COLO829 (cell line): Measurements from ENCODE around the gene FERMT2.
A peak's percentile ranks its signal among the peaks of the same experiment; 100 is the strongest.
"Not testable (repeated sequence)": the region's sequence is repeated elsewhere in the genome, so short reads cannot be mapped to it uniquely, and the experiment has no call there.

Source experiments
- DNase-seq: peaks from one replicate; pipeline ENCODE4 v3.0.0; 2012; ENCODE audit warnings: low spot score

Gene FERMT2

DNA sequence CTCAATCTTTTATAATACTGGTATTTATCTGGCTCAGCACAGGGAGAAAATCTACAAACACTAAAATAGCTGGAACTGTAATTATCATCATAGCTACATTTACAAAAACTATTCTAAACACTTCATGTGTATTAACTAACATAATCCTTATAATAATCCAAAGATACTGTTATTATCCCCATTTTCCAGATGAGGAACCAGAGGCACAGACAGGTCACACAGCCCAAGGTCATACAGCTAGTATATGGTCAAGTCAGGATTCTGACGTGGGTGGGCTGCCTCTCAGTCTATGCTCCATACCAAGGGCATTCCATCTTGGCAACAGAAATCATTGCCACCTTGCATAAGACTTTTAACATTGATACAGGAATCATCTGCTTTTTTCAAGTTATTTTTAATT lies 11.4 kb downstream of the FERMT2 start:
- DNase-seq, result no peak

DNA sequence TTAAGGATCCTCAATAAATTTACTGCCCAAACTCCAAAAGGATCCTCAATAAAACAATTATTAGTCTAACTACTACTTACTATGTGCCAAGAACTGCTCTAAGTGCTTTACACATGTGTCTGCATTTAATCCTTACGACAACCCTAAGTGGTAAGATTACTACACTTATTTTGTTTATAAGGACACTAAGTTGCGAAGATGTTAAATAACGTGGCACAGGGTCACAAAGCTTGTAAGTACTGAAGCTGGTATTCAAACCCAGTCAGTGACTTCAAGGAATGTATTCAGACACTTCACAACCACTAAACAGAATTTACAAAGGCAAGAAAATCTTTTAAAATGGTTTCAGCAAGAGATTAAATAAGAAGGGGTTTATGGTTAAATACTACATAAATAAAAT lies 13.0 kb downstream of the FERMT2 start:
- DNase-seq, result no peak

DNA sequence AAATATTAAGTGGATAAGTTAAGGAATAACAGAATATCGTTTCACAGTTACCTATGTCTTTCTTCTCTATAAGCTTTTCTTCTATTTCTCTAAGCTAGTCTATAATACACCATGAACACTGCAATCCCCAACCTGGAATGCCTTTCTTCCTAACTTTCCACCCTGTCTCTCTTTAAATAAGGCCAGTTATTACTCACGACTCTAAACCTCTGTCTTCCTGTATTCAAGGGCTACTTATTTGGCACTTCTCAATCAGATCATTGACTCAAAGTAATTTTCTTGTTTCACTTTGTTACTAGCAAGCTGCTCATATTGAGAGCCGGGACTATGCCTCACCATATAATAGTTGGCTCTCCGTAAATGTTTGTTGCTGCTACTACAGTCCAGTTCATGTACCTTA lies 13.5 kb downstream of the FERMT2 start:
- no peak for DNase-seq

DNA sequence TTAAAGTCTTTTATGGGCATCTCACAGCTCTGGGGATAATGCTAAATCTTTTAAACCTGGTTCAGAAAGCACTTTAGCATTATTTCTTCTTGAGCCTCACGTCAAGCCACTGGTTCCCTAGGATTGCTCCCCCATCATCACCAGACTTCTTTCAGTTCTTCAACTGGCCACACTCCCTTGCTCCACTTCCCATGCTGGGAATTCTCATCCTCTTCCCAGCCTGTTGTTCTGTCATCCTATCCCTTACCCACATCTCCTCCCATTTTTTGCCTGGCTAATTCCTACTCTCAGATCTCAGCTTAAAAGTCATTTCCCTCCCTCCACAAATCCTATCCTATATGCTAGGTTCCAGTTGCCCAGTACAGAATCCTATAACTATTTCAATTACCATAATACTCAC lies 14.4 kb downstream of the FERMT2 start:
- no peak for DNase-seq

DNA sequence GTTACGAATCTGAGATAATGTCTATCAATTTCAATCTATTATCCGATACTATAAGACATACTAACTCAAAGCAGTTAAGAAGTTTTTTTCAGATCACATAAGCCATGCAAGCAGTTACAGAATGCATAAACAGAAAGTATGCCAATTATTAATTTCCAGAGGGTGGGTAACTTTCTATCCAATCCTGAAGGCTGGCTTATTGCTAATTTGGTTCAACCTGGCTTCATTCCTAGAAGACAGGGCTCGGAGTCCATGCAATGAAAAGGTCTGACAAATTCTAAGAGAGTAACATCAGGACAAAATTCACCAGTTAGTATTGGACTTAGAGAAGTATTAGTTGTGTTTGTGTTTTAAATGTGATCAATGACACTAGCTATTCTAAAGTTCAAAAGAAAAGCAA lies 15.0 kb downstream of the FERMT2 start:
- no peak for DNase-seq

DNA sequence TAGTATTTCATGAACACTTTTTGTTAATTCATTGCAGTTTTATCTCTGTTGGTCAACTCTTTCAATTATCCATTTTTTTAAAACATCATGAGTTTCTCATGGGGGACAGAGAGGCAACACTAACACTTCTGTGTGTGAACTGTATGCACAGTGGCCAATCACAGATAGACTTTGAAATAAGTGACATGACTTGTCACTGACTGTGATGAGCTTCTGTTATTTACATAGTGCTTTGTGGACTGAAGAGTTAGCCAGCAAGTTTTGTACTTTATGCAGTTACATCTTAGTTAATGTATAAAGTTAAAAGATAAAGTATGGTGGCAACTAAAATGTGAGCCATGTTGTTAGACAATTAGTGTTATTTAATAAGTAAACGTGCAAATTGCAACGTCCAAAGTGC lies 16.1 kb downstream of the FERMT2 start:
- DNase-seq, result no peak

DNA sequence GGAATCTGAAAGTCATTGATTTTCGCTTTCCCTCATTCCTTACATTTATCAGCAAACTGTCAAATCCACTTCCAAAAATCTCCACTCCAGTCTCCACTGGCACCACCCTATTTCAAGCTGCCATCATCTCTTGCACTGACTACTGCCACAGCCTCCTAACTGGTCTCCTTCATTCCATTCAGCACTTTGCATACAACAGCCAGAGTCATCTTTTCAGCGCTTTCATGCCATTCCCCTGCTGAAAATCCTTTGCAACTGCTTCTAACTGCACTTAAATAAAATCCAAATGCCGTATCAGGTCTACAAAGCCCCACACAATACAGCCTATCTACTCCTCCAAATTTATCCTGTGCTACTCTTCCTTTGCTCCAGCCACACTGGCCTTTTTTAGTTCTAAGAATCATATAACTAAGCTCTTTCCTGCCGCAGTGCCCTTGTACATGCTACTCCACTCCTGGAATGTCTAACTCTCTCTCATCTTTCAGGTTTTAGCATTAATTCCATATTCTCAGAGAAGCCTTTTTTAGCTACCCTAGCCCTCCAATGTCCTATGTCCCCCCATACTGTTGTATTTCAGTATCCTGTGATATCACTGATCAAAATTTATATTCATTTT lies 21.6 kb downstream of the FERMT2 start:
- DNase-seq, result no peak

DNA sequence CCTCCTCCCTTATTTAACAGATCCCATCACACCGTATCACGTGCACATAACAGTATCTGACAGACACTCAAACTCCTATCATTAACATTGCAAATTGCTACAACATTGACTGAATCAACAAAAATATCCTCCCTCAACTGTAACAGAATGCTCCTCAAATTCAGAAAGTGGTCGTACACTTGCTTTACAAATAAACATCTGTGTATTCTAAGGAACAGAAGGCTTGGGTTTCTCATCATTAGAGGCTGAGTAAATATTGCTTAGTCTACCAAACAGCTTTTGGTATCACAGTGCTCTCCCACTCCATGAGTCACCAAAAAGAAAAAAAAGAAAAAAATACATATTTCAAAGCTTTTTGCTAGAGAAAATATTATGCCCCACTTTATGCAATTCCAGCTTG lies 23.9 kb downstream of the FERMT2 start:
- DNase-seq, result no peak

DNA sequence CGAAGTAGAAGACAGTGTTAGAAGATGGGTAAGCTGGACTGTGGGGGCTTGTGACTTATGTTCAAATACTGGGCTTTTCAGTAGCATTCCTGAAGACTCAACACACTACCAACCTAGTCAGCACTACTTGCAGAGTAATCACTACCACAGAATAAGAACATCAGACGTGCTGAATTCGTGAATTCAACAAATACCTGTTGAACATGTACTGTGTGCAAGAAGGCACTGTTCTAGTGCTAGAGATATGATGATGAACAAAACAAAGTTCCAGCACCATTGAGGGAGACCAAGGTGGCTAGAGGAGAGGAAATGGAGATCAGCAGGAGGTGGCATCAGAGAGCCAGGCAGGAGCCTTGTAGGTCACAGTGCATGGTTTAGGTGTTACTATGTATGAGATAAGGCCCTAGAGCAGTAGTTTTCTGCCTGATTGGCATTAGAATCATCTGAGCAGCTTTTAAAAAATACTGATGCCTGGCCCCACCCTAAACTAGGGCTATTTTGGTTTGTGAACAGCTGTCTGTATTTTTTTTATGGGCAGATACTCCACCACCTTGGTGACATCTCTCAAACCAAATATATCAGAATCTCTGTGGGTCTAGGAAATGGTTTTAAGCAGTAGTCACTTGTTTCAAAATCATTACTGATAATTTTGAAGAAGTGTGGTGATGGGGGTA lies 26.8 kb downstream of the FERMT2 start:
- no peak for DNase-seq

DNA sequence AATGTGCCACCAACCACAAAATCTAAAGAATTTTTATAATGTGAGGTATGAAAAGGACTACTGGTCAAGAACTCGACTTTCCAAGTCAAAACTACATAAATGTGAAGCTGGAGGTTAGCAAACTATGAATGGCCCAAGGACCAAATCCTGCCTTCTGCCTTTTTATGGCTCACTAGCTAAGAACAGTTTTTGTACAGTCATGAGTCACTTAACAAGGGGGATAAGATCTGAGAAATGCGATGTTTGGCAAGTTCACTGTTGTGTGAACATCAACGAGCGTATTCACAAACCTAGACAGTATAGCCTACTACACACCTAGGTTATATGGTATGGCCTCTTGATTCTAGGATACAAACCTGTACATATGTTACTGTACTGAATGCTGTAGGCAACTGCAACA lies 28.2 kb downstream of the FERMT2 start:
- no peak for DNase-seq

DNA sequence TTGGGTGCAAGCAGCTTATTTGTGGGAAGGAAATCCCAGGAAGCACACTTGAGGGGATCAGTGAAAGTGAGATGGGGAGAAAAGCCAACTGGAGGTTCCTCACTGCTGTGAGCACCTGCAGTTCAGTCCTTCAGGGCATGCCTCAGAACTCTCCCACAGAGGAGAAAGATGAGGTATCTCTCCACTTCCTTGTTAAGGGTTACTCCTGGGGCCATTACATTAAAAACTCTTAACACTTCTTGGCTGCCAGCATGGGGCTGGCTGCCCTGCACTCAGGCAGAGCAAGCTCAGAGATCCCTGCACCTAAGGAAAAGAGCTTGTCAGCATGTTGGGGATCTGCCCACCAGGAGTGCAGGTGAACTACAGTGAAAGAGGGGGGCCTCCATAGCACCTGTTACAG lies 28.8 kb downstream of the FERMT2 start:
- no peak for DNase-seq

DNA sequence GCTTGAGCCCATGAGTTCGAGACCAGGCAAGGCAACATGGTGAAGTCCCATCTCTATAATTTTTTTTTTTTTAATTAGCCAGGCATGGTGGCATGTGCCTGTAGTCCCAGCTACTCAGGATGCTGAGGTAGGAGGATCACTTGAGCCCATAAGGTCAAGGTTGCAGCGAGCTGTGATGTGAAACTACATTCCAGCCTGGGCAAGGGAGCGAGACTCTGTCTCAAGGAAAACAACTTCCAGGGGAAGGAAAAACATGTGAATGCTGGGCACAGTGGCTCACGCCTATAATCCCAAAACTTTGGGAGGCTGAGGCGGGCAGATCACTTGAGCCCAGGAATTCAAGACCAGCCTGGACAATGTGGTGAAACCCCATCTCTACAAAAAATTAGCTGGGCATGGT lies 30.4 kb downstream of the FERMT2 start:
- not testable (repeated sequence) for DNase-seq

DNA sequence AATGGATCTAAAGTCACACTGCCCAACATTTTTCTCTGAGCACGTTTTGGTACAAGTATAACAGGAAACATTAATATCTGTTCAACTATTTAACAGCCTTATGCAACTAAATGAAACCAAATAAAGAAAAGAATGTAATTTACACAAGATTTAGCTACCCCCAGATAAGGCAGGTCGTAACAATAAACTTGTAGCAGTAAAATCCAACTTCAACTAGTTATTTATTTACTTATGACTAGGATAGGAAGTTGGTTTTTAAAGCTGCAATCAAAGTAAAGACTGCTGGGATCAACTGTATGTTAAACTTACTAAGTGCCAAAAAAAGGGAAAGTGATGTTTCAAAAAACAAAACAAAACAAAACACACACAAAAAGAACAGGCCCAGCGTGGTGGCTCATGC lies 30.9 kb downstream of the FERMT2 start:
- no peak for DNase-seq

DNA sequence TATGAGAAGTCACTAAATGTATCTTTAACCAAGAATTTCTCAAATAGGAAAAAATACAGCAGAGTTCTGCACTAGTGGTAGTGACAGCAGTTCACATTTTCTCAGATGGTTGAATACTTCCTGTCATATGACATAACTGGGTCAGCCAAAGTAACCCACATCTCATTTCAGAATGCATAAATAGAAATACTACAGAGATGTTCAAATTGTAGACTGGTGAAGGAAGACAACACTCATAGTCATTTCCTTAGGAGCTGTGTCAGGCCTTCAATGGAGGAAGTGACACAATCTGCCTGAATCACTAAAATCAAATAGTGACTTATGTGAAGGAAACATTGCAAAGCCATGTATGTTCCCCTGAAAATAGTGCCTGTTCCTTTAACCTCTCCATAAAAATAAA lies 32.4 kb downstream of the FERMT2 start:
- peak; percentile 50 for DNase-seq

DNA sequence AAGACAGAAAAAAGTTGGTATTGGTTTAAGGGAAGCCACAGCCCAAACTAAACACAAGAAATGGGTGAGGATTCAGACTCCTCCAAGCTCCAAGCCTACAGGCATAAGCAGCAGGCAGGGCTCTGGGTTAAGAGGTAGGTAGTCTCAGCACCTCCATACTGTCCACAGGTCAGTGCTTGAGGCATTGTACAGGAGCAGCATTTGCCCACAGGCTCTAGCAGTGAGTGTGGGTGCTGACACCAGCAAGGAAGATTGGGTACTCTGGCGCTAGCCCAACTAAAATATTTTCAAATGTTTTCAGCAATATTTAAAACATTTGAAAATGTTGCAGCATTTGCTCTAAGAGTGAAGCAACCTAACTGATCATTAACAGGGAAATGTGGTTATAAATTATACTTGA lies 33.1 kb downstream of the FERMT2 start:
- no peak for DNase-seq

DNA sequence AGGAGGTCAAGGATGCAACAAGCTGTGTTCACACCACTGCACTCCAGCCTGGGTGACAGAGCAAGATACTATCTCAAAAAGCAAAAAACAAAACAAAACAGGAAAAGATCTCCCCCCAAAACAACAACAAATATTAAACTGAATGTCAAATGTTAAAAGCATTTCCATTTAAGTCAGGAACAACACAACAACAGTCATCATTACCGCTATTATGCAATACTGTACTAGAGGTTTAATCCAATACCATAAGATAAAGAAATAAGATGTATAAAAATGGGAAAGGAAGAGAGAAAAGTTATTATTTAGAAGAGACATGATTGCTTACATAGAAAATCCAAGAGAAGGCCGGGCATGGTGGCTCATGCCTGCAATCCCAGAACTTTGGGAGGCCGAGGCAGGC lies 36.6 kb downstream of the FERMT2 start:
- DNase-seq, result no peak

DNA sequence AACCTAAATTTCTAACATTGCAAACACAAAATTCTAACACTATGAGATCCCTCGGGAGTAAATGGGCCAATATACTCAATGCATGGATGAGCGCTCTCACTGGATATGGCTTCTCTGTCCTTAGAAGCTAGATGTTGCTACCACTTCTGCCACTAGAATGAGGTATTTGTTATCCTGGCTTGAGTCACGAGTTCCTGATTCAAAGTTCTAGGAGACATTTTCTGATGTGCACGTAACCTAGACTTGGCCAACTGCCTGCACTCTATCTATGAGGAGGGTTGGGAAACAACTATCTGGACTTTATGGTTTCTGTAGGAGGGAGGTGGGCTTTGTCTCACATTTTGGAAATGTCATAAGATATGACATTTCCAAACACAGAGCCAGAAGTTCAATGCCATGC lies 37.6 kb downstream of the FERMT2 start:
- DNase-seq, result no peak

DNA sequence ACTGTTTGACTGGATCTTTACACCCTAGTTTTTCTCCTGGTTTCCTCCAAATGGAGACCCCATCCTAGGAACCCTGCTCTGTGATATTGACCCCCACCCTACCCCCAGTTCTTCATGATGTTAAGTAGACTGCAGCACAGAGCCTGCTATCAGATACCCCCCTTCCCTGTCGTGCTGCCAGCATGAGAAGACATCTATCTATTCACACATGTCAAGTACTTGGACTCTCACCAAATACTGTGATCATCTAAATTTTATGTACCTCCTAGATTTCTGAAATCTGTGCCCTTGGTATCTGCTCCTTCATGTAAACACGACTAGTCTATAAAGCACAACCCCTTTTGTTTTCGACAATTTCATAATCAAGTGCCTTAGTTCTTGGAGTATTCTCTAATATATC lies 38.9 kb downstream of the FERMT2 start:
- DNase-seq, result no peak

DNA sequence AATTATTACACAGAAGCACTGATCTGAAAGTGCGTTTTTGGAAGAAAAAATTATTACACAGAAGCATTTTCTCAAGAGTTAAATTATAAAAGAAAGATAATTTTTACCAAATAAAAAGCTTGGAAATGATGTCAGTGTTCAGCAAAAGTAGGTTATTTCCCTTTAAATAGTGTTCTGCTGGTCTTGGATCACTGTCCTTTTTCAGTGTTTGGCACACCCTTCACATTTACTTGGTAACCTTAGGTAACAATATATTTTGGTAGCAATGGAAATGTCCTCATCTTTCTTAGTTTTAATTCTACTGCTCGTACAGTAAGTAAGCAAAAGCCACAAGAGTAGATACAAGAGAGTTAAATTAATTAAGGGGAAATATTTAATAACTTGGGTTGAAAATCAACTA lies 40.3 kb downstream of the FERMT2 start:
- no peak for DNase-seq

DNA sequence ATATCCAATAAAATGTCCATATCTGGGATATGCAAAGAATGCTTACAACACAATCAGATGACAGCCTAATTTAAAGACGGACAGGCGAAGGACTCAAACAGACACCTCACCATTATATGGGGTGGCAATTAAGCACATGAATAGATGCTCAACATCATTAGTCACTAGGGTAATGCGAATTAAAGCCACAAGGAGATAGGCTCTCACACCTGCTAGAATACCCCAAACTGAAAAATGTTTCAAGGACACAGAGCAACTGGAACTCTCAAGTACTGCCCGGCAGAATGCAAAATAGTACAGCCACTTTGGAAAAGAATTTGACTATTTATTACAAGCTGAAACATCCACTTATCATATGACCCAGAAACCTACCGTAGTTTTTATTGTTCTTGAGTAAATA lies 42.9 kb downstream of the FERMT2 start:
- no peak for DNase-seq

DNA sequence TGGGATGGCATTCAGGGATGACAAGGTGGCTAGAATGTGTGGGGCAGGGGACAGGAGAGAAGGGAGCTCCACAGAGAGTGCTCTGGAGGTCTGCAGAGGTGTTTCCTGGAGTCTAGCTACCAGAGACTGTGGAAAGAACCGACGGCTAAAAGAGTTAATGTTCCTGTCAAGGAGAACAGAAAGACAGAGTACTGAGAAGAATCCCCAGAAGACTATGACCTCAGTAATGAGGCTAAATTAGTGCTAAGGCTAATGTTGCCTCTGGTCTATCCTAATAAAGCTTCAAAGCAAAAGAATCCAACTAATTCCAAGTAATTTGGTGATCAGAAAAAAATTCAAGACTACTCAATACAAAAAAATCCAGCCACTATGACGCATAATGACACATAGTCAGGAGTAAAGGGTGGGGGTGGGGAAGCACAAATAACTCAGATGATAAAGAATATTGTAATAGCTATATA lies 44.7 kb downstream of the FERMT2 start:
- DNase-seq, result peak; percentile 35

DNA sequence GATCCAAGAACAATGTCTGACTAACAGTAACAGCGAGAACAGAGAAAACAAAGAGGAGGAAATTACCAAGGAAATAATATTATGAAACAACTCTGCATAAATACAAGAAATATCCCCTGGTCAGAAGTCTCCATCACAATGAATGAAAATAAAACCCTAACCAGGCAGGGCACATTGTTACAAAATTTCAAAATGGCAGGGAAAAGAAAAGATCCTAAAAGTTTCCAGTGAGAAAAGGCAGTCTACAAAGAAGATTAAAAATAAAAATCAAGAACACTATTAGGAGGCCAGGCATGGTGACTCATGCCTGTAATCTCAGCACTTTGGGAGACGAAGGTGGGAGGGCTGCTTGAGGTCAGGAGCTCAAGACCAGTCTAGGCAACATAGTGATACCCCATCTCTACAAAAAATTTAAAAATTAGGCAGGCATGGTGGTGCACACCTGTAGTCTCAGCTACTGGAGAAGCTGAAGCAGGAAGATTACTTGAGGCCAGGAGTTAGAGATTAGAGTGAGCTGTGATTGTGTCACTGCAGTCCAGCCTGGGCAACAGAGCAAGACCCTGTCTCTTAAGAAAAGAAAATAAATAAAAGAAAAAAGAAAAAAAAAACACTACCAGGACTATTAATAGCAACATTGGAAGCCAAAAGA lies 47.8 kb downstream of the FERMT2 start:
- DNase-seq, result no peak

DNA sequence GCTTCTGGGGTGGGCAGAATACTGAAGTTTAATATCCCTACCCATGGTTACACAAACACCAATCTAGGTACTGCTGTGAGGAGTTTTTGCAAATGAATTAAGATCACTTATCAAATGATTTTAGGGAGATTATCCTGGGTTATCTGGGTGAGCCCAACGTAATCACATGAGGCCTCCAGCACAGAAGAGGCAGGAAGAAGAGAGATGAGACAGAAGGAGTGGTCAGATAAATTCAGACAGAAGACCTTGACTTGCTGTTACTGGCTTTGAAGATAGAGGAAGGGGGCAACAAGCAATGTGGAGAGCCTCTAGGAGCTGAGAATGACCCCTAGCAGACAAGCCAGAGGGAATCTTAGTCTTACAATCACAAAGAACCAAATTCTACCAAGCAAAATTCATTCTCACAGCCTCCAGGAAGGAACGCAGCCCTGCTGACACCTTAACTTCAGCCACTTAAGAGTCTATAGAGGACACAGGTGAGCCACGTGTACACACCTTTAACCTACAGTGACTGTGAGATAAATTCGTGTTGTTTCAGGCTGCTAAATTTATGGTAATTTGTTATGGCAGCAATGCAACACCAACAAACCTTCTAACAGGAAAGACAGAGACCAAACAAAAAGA lies 49.4 kb downstream of the FERMT2 start:
- no peak for DNase-seq
